A549 (cell line): ENCODE measurements around the gene ANKZF1. TPM values are rescaled to one million over a fixed set of nuclear protein-coding genes. Genes with fewer than 3 reads are reported as not detected.

Experiments
- ATAC-seq, 2 experiments: fragments of 200-7000 bp in 1 of 2; fragments of >200 bp in 1 of 2; cut with Nextera tagmentation in 1 of 2; cut with Tn5 transposase in 1 of 2; 3 replicates each; pipeline versions ENCODE4 v1.8.0 to v1.9.1; 2018 to 2020; ENCODE audit warnings: mild to moderate bottlenecking in 1 of 2, moderate library complexity in 1 of 2
- CTCF ChIA-PET: fragments of 300-600 bp; sonication (Branson Sonifier 250); formaldehyde crosslinking; extraction: SDS; loops from one replicate; lab custom pipeline; 2021; ENCODE audit warnings: antibody characterized with exemption, inconsistent platforms; lab: Yijun Ruan, JAX
- POLR2A ChIA-PET: fragments of 350-600 bp; formaldehyde crosslinking; extraction: SDS; loops from one replicate; lab custom pipeline; 2021; ENCODE audit warnings: antibody characterized with exemption, inconsistent platforms; lab: Yijun Ruan, JAX
- DNase-seq, 2 experiments: peaks; one replicate each; pipeline versions ENCODE4 v3.0.0 to v3.0.0-alpha.2; 2011 to 2016; ENCODE audit warnings: low read depth in 1 of 2, low spot score in 1 of 2
- FAIRE-seq: peaks from 2 replicates; lab custom pipeline; 2011; peaks lifted over from hg19 to GRCh38; lab: Jason Lieb, UNC
- H3K27ac ChIP-seq, 2 experiments: fragments of >200 bp; sonication (Bioruptor Twin); formaldehyde crosslinking; 3 replicates each; pipeline ENCODE4 v1.5.1; 2016 to 2017
- H3K4me1 ChIP-seq: fragments of >200 bp; sonication (Bioruptor Twin); formaldehyde crosslinking; 3 replicates; pipeline ENCODE4 v1.6.1; 2016
- H3K4me2 ChIP-seq: fragments of >200 bp; sonication (Bioruptor Twin); formaldehyde crosslinking; 3 replicates; pipeline ENCODE4 v1.6.1; 2016
- H3K4me3 ChIP-seq: fragments of >200 bp; sonication (Bioruptor Twin); formaldehyde crosslinking; 3 replicates; pipeline ENCODE4 v1.5.1; 2016
- H3K9me3 ChIP-seq: fragments of >200 bp; sonication (Bioruptor Twin); formaldehyde crosslinking; 3 replicates; pipeline ENCODE4 v1.6.1; 2016
- CBX2 ChIP-seq: fragments of 200-600 bp; sonication (generic); IDR thresholded peaks from 2 replicates; pipeline ENCODE4 v1.6.1; 2016; ENCODE audit warnings: low read depth, mild to moderate bottlenecking, borderline replicate concordance
- CHD2 ChIP-seq: fragments of 150-350 bp; IDR thresholded peaks from 2 replicates; pipeline ENCODE4 v1.6.1; 2014; ENCODE audit warnings: low read length; ENCODE audit not compliant: partially characterized antibody
- FOXS1 ChIP-seq: fragments of 250-450 bp; sonication (Bioruptor Pico); IDR thresholded peaks from 2 replicates; pipeline ENCODE4 v1.5.0; 2020; ENCODE audit warnings: mild to moderate bottlenecking, moderate library complexity
- HEYL ChIP-seq: fragments of 250-450 bp; sonication (Bioruptor Pico); IDR thresholded peaks from 2 replicates; pipeline ENCODE4 v1.8.0; 2021; ENCODE audit warnings: mild to moderate bottlenecking, moderate library complexity
- HOXB13 ChIP-seq: fragments of 250-450 bp; sonication (Bioruptor Pico); IDR thresholded peaks from 2 replicates; pipeline ENCODE4 v1.5.0; 2020; ENCODE audit warnings: low read depth, mild to moderate bottlenecking, moderate library complexity
- HOXB5 ChIP-seq: fragments of 250-450 bp; sonication (Bioruptor Pico); IDR thresholded peaks from 2 replicates; pipeline ENCODE4 v1.5.0; 2020; ENCODE audit warnings: mild to moderate bottlenecking, moderate library complexity
- JUNB ChIP-seq: fragments of >200 bp; sonication (Bioruptor Twin); formaldehyde crosslinking; IDR thresholded peaks from 2 replicates; pipeline ENCODE4 v1.6.1; 2016
- KDM5A ChIP-seq: fragments of 200-600 bp; sonication (generic); IDR thresholded peaks from 2 replicates; pipeline ENCODE4 v1.6.1; 2016; ENCODE audit warnings: antibody characterized with exemption, mild to moderate bottlenecking
- MAFK ChIP-seq: fragments of 450-650 bp; IDR thresholded peaks from 2 replicates; pipeline ENCODE4 v1.6.1; 2014; ENCODE audit not compliant: partially characterized antibody
- POLR2AphosphoS2 ChIP-seq: conservative IDR thresholded peaks from 2 replicates; pipeline ENCODE4 v1.6.1; 2012; ENCODE audit warnings: low read length, improper control_type of control experiment, inconsistent platforms
- SREBF2 ChIP-seq: fragments of 450-650 bp; IDR thresholded peaks from 2 replicates; pipeline ENCODE4 v1.6.1; 2014; ENCODE audit warnings: mild to moderate bottlenecking, moderate library complexity
- WGBS: methylation state at CpG from one replicate; pipeline ENCODE4 v1.1.6; 2017; ENCODE audit errors: missing lambda C conversion rate; 5-methylcytosine and 5-hydroxymethylcytosine counted together
- polyA plus RNA-seq, 4 experiments: library from polyadenylated mRNA; depleted of rRNA in 3 of 4; stranded (reverse); fragments of >200 nt; fragmentation: RNase III in 1 of 4; extraction: RNeasy Plus Mini Kit Qiagen cat#74134 plus additional on column Dnase treatment in 1 of 4; gene quantifications; 2 replicates in 3 of 4; 3 replicates in 1 of 4; pipeline ENCODE4 v1.2.3, GENCODE V29; 2011 to 2017
- TF ChIP-seq, protein P1 (sequence below): fragments of 250-450 bp; sonication (Bioruptor Pico); IDR thresholded peaks from 2 replicates; pipeline ENCODE4 v1.5.0; 2020; ENCODE audit warnings: low read depth, mild to moderate bottlenecking, moderate library complexity
- TF ChIP-seq, protein P2 (sequence below): fragments of >200 bp; sonication (Bioruptor Twin); formaldehyde crosslinking; IDR thresholded peaks from 3 replicates; pipeline ENCODE4 v1.6.1; 2016
- TF ChIP-seq, protein P3 (sequence below): IDR thresholded peaks from 2 replicates; pipeline ENCODE4 v1.6.1; 2012

ANKZF1 gene
- polyA plus RNA-seq, 2 of the 4 experiments (the other 2 are of a cell fraction): 23.2 to 30.3 TPM

DNA sequence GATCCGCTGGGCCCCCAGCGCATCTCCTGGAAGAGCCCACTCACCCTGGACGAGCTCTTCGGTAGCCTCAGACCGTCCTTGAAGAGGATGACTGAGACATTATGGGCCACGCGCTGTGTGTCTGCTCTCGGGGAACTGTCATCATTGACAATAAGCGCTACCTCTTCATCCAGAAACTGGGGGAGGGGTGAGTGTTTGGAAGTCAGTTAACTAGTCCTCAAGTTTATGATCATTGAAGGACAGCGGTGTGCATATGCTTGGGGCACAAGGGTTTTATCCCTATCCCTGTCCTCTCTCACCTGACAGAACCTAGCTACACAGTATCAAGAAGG is 16.3 kb downstream of the ANKZF1 start:
- H3K4me2 ChIP-seq: peak overlapping the region; percentile 90
- CTCF ChIA-PET: interaction anchor here (0.9 to 3.4 kb wide), 12 partner anchors 10 to 348 kb away, joined by 3 to 34 read pairs (median 4); partner anchors contain the start of gene DNAJB2
- peak overlapping the region; percentile 90 to 96 for H3K27ac ChIP-seq
- peaks cover 56% of the 10 kb centered on the region for H3K4me1 ChIP-seq
- peak overlapping the region; percentile 78 for H3K4me3 ChIP-seq
- POLR2A ChIA-PET: interaction anchor here (1.4 to 1.9 kb wide), 7 partner anchors 8 to 49 kb away, joined by 5 to 14 read pairs (median 10); partner anchors contain the start of genes ABCB6, ANKZF1, ATG9A and DNAJB2
- DNase-seq: no peak
- no peak for FAIRE-seq
- H3K9me3 ChIP-seq: no peaks in the 10 kb centered on the region
- TF ChIP-seq HOXB5 (CRISPR knock-in tag) (no peak), KDM5A (no peak; the same call in 1 of the 2 replicates), CHD2 (no peak), CBX2 (no peak), POLR2AphosphoS2 (no peak), FOXS1 (CRISPR knock-in tag) (no peak), HOXB13 (CRISPR knock-in tag) (no peak), HEYL (CRISPR knock-in tag) (no peak)
- TF ChIP-seq, protein P1, sequence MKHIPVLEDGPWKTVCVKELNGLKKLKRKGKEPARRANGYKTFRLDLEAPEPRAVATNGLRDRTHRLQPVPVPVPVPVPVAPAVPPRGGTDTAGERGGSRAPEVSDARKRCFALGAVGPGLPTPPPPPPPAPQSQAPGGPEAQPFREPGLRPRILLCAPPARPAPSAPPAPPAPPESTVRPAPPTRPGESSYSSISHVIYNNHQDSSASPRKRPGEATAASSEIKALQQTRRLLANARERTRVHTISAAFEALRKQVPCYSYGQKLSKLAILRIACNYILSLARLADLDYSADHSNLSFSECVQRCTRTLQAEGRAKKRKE (CRISPR knock-in tag): no peak
- 12% methylated on average over 10 of the region's 10 CpGs for WGBS
- peak in 1 of 2 experiments; percentile 0; a peak in 2 of 6 replicates for ATAC-seq

DNA sequence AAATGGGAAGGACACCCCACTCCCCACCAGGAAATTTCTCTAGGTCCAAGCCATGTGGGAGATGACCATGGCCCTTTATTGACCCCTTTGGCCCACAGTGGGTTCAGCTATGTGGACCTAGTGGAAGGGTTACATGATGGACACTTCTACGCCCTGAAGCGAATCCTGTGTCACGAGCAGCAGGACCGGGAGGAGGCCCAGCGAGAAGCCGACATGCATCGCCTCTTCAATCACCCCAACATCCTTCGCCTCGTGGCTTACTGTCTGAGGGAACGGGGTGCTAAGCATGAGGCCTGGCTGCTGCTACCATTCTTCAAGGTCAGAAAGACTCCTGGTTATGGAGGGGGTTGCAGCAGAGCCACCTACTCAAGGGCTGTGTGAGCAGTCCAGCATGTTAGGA is 17.0 kb downstream of the ANKZF1 start:
- Histone ChIP-seq H3K4me1 (peaks cover 62% of the 10 kb centered on the region), H3K27ac (peak overlapping the region; percentile 6 to 96; a peak in 3 of 6 replicates), H3K9me3 (no peaks in the 10 kb centered on the region), H3K4me2 (peak overlapping the region; percentile 90), H3K4me3 (peak overlapping the region; percentile 78; the same call in 1 of the 3 replicates)
- CTCF ChIA-PET: interaction anchor here (0.9 to 3.4 kb wide), 5 partner anchors 10 to 75 kb away, joined by 3 to 34 read pairs (median 7); partner anchors contain the start of gene DNAJB2
- WGBS: 96% methylated on average over 10 of the region's 10 CpGs
- TF ChIP-seq FOXS1 (CRISPR knock-in tag): no peak
- no peak for FAIRE-seq
- POLR2A ChIA-PET: interaction anchor here (1.9 kb wide), 1 partner anchor 12 kb away, joined by 5 read pairs; no protein-coding TSS in a partner anchor
- no peak for DNase-seq
- no peak for ATAC-seq

DNA sequence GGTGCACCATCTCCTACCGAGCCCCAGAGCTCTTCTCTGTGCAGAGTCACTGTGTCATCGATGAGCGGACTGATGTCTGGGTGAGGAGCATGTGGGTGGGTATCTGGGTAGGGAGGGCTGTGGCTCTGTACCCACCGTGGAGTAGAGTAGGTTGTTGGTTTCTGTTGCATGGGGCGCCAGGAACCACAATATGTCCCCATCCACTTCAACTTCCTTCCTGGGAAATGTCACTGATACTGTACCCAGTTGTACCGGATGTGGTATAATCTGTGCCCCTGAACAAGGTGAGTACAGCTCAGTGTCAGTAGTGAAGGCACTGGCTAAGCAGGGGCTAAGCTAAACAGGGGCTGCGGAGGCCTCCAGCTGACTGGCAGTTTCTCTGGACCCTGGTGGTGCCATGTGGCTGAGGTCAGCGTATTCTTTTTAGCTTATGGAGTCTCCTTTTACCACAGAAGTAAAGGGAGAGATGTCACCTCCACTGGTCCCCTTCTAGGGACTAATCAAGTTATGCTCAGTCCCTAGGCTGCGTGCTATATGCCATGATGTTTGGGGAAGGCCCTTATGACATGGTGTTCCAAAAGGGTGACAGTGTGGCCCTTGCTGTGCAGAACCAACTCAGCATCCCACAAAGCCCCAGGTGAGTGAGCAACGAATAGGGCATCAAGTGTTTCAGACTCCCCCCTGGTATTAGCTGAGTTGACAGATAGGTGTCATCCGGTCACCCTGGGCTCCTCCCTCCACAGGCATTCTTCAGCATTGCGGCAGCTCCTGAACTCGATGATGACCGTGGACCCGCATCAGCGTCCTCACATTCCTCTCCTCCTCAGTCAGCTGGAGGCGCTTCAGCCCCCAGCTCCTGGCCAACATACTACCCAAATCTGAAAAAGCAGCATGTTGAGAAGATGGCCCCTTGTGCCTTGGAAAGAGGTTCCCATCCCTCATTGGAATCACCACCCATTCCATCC is 18.4 kb downstream of the ANKZF1 start:
- CTCF ChIA-PET: interaction anchor here (1.1 to 12.6 kb wide), 8 partner anchors 8 to 72 kb away, joined by 3 to 241 read pairs (median 4); partner anchors contain the start of genes ANKZF1, ATG9A, CNPPD1 and DNAJB2
- WGBS: 91% methylated on average over 16 of the region's 17 CpGs
- TF ChIP-seq MAFK (peak; percentile 75), JUNB (no peak), SREBF2 (no peak)
- TF ChIP-seq, protein P2, sequence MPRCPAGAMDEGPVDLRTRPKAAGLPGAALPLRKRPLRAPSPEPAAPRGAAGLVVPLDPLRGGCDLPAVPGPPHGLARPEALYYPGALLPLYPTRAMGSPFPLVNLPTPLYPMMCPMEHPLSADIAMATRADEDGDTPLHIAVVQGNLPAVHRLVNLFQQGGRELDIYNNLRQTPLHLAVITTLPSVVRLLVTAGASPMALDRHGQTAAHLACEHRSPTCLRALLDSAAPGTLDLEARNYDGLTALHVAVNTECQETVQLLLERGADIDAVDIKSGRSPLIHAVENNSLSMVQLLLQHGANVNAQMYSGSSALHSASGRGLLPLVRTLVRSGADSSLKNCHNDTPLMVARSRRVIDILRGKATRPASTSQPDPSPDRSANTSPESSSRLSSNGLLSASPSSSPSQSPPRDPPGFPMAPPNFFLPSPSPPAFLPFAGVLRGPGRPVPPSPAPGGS: 0 out of 3 replicates have a peak, but pooled peaks have one; percentile 23
- TF ChIP-seq, protein P3, sequence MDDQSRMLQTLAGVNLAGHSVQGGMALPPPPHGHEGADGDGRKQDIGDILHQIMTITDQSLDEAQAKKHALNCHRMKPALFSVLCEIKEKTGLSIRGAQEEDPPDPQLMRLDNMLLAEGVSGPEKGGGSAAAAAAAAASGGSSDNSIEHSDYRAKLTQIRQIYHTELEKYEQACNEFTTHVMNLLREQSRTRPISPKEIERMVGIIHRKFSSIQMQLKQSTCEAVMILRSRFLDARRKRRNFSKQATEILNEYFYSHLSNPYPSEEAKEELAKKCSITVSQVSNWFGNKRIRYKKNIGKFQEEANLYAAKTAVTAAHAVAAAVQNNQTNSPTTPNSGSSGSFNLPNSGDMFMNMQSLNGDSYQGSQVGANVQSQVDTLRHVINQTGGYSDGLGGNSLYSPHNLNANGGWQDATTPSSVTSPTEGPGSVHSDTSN: 0 out of 2 replicates have a peak, but pooled peaks have one; percentile 30
- TF ChIP-seq, all 56 proteins: peak for 3
- H3K9me3 ChIP-seq: no peaks in the 10 kb centered on the region
- peak in 1 of 2 experiments; percentile 53 for DNase-seq
- ATAC-seq: no peak
- peaks cover 70% of the 10 kb centered on the region for H3K4me1 ChIP-seq
- 0 out of 3 replicates have a peak overlapping the region, but pooled peaks have one; percentile 27 for H3K4me3 ChIP-seq
- peak overlapping the region; percentile 90 for H3K27ac ChIP-seq
- no peak for FAIRE-seq
- peak overlapping the region; percentile 96 for H3K4me2 ChIP-seq
- POLR2A ChIA-PET: interaction anchor here (0.7 to 3.1 kb wide), 4 partner anchors 18 to 30 kb away, joined by 3 to 32 read pairs (median 20); partner anchors contain the start of genes ABCB6, ANKZF1, ATG9A and DNAJB2
